Adrenal gland (tissue), 5 donors: ENCODE data around the gene CHL1.

Source experiments
- POLR2A ChIP-seq, 2 donors: fragments of 450-650 bp; IDR thresholded peaks; one replicate each; pipeline ENCODE4 v1.6.1; 2017; ENCODE audit warnings: antibody characterized with exemption in 2 of 2, mild to moderate bottlenecking in 2 of 2, moderate library complexity in 1 of 2
- TF ChIP-seq, protein P1 (sequence below), 6 experiments: fragments of 450-650 bp in 4 of 6; fragments of 200-600 bp in 2 of 6; sonication (generic) in 1 of 6; IDR thresholded peaks; 1 replicate in 5 of 6; 2 replicates in 1 of 6; pipeline versions ENCODE4 v1.5.1 to v1.8.0; 2016 to 2021; ENCODE audit warnings: antibody characterized with exemption in 6 of 6, mild to moderate bottlenecking in 2 of 6, moderate library complexity in 1 of 6
- donor health status: DM: no; HTN: no; CAD: no.

GRCh38 chr3:377158-377561 is 180.6 kb downstream of the CHL1 start:
- no peak for TF ChIP-seq POLR2A (IDR thresholded peaks at IDR 0.05)
- TF ChIP-seq, protein P1, sequence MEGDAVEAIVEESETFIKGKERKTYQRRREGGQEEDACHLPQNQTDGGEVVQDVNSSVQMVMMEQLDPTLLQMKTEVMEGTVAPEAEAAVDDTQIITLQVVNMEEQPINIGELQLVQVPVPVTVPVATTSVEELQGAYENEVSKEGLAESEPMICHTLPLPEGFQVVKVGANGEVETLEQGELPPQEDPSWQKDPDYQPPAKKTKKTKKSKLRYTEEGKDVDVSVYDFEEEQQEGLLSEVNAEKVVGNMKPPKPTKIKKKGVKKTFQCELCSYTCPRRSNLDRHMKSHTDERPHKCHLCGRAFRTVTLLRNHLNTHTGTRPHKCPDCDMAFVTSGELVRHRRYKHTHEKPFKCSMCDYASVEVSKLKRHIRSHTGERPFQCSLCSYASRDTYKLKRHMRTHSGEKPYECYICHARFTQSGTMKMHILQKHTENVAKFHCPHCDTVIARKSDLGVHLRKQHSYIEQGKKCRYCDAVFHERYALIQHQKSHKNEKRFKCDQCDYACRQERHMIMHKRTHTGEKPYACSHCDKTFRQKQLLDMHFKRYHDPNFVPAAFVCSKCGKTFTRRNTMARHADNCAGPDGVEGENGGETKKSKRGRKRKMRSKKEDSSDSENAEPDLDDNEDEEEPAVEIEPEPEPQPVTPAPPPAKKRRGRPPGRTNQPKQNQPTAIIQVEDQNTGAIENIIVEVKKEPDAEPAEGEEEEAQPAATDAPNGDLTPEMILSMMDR (IDR thresholded peaks at IDR 0.05): peak in 2 of 6 experiments; percentile 34 to 35
